ENCODE data around the gene HORMAD2.

Gene HORMAD2

GRCh38 chr22:30079952-30080533, at the start of gene HORMAD2:
TSS of gene HORMAD2 (plus strand) at chr22:30080464. CDS start at chr22:30093953, 13,489 bp downstream.
- DNase-seq: no peak

GRCh38 chr22:30031328-30031727, 48.9 kb upstream of the HORMAD2 start:
- DNase-seq: no peak

- DNase-seq: no peak
Measured at GRCh38 chr22:30031764-30032455, 48.4 kb upstream of the HORMAD2 start.

- no peak for DNase-seq
Measured at GRCh38 chr22:30033137-30033536, 47.1 kb upstream of the HORMAD2 start.

GRCh38 chr22:30033901-30034300, 46.4 kb upstream of the HORMAD2 start:
- DNase-seq: no peak

- DNase-seq: no peak
Measured at GRCh38 chr22:30036656-30037055, 43.6 kb upstream of the HORMAD2 start.

GRCh38 chr22:30038219-30038618, 42.0 kb upstream of the HORMAD2 start:
- DNase-seq: no peak

- no peak for DNase-seq
Measured at GRCh38 chr22:30040499-30041260, 39.6 kb upstream of the HORMAD2 start.

- DNase-seq: no peak
Measured at GRCh38 chr22:30041475-30041874, 38.8 kb upstream of the HORMAD2 start.

- no peak for DNase-seq
Measured at GRCh38 chr22:30041881-30042280, 38.4 kb upstream of the HORMAD2 start.

GRCh38 chr22:30043161-30043560, 37.1 kb upstream of the HORMAD2 start:
- no peak for DNase-seq

GRCh38 chr22:30044369-30044768, 35.9 kb upstream of the HORMAD2 start:
- no peak for DNase-seq

- no peak for DNase-seq
Measured at GRCh38 chr22:30044881-30045493, 35.3 kb upstream of the HORMAD2 start.

GRCh38 chr22:30045494-30045887, 34.8 kb upstream of the HORMAD2 start:
- DNase-seq: no peak

- DNase-seq: no peak
Measured at GRCh38 chr22:30045901-30046715, 34.2 kb upstream of the HORMAD2 start.

- DNase-seq: no peak
Measured at GRCh38 chr22:30046716-30047363, 33.4 kb upstream of the HORMAD2 start.

GRCh38 chr22:30047364-30047738, 32.9 kb upstream of the HORMAD2 start:
- DNase-seq: peak in 5 of 6 experiments; percentile 2 to 58 (median 28)

- DNase-seq: no peak
Measured at GRCh38 chr22:30048681-30049080, 31.6 kb upstream of the HORMAD2 start.

GRCh38 chr22:30054067-30054763, 26.0 kb upstream of the HORMAD2 start:
- DNase-seq: no peak

- DNase-seq: no peak
Measured at GRCh38 chr22:30054764-30055069, 25.5 kb upstream of the HORMAD2 start.

- no peak for DNase-seq
Measured at GRCh38 chr22:30056015-30056414, 24.2 kb upstream of the HORMAD2 start.

- no peak for DNase-seq
Measured at GRCh38 chr22:30057375-30057774, 22.9 kb upstream of the HORMAD2 start.

Data from stimulated activated naive CD4-positive, alpha-beta T cell (primary cell).